SU-DHL-6 (cell line): ENCODE results near the gene MCRIP2.

Source experiments
- H2AFZ ChIP-seq: fragments of 200-600 bp; sonication (generic); 2 replicates; pipeline ENCODE4 v1.6.1; 2014; ENCODE audit warnings: low read depth, mild to moderate bottlenecking, moderate library complexity, mixed read lengths, antibody characterized with exemption, low read length; ENCODE audit not compliant: severe bottlenecking
- H3F3A ChIP-seq: fragments of 200-600 bp; shearing (Covaris generic); 2 replicates; pipeline ENCODE4 v1.6.0; 2016; ENCODE audit warnings: antibody characterized with exemption, mild to moderate bottlenecking; ENCODE audit not compliant: insufficient read depth
- H3K27ac ChIP-seq: fragments of 200-600 bp; sonication (generic); 2 replicates; pipeline ENCODE4 v1.5.1; 2016; ENCODE audit warnings: low read depth, mild to moderate bottlenecking, low read length, moderate library complexity, mixed read lengths
- H3K27me3 ChIP-seq: fragments of 200-600 bp; sonication (generic), shearing (Covaris generic); 2 replicates; pipeline ENCODE4 v1.6.0; 2014; ENCODE audit warnings: mild to moderate bottlenecking, low read length
- H3K36me3 ChIP-seq: fragments of 200-600 bp; sonication (generic); 2 replicates; pipeline ENCODE4 v1.6.1; 2014; ENCODE audit warnings: mild to moderate bottlenecking, low read length, mixed read lengths
- H3K4me2 ChIP-seq: fragments of 300-600, 200-600 bp; shearing (Covaris generic), sonication (generic); 2 replicates; pipeline ENCODE4 v1.6.0; 2014; ENCODE audit warnings: low read length, low read depth, mild to moderate bottlenecking; ENCODE audit not compliant: poor library complexity, severe bottlenecking
- H3K4me3 ChIP-seq: fragments of 200-600 bp; sonication (generic); 2 replicates; pipeline ENCODE4 v1.5.1; 2014; ENCODE audit warnings: antibody characterized with exemption, low read length, mild to moderate bottlenecking, mixed read lengths; ENCODE audit not compliant: insufficient read depth, poor library complexity, severe bottlenecking
- H3K79me2 ChIP-seq: fragments of 200-600 bp; sonication (generic); 2 replicates; pipeline ENCODE4 v1.6.1; 2014; ENCODE audit warnings: mild to moderate bottlenecking, low read length, moderate library complexity; ENCODE audit not compliant: insufficient read depth
- H3K9ac ChIP-seq: fragments of 200-600 bp; sonication (generic); 2 replicates; pipeline ENCODE4 v1.7.0; 2014; ENCODE audit warnings: mild to moderate bottlenecking, low read length
- H3K9me2 ChIP-seq: fragments of 200-600 bp; sonication (generic); replicated peaks from 2 replicates; pipeline ENCODE4 v1.6.1; 2014; ENCODE audit warnings: low read length; ENCODE audit not compliant: insufficient read depth
- H3K9me3 ChIP-seq: fragments of 200-600 bp; sonication (generic); 2 replicates; pipeline ENCODE4 v1.6.1; 2014; ENCODE audit warnings: low read length, mixed read lengths; ENCODE audit not compliant: insufficient read depth
- H4K20me1 ChIP-seq: fragments of 200-600 bp; sonication (generic); 2 replicates; pipeline ENCODE4 v1.6.1; 2014; ENCODE audit warnings: low read depth, mild to moderate bottlenecking, antibody characterized with exemption, low read length, moderate library complexity, mixed read lengths
- CTCF ChIP-seq: fragments of 200-600 bp; sonication (generic); IDR thresholded peaks from one replicate; pipeline ENCODE4 v1.5.1; 2017; ENCODE audit warnings: antibody characterized with exemption, mild to moderate bottlenecking, low read length, moderate library complexity; ENCODE audit not compliant: insufficient read depth, poor library complexity, severe bottlenecking
- EZH2phosphoT487 ChIP-seq: fragments of 200-600 bp; sonication (generic), shearing (Covaris generic); conservative IDR thresholded peaks from 2 replicates; pipeline ENCODE4 v1.6.1; 2018; ENCODE audit warnings: mild to moderate bottlenecking, antibody characterized with exemption, low read length, moderate library complexity, mixed read lengths

MCRIP2 gene

GRCh38 chr16:631808-632358, 9.7 kb upstream of the MCRIP2 start:
- no peaks in the 10 kb centered on the region for H3K36me3 ChIP-seq
- no peaks in the 10 kb centered on the region for H4K20me1 ChIP-seq
- no peaks in the 10 kb centered on the region; the same call in 1 of the 2 replicates for H3F3A ChIP-seq
- H3K9ac ChIP-seq, result no peak overlapping the region
- H3K4me3 ChIP-seq, result no peak overlapping the region
- H3K27ac ChIP-seq, result no peak overlapping the region
- TF ChIP-seq EZH2phosphoT487 (no peak), CTCF (no peak)
- no peak overlapping the region for H2AFZ ChIP-seq
- no peaks in the 10 kb centered on the region for H3K9me3 ChIP-seq
- no peak overlapping the region for H3K4me2 ChIP-seq
- no peaks in the 10 kb centered on the region for H3K27me3 ChIP-seq
- H3K9me2 ChIP-seq, result no peaks in the 10 kb centered on the region
- no peaks in the 10 kb centered on the region for H3K79me2 ChIP-seq

GRCh38 chr16:632486-633335, 8.9 kb upstream of the MCRIP2 start:
- no peak overlapping the region for H2AFZ ChIP-seq
- no peaks in the 10 kb centered on the region for H3K36me3 ChIP-seq
- no peak overlapping the region for H3K4me3 ChIP-seq
- no peak overlapping the region for H3K27ac ChIP-seq
- H3K9me3 ChIP-seq, result no peaks in the 10 kb centered on the region
- TF ChIP-seq CTCF, result no peak
- TF ChIP-seq EZH2phosphoT487, result no peak
- no peaks in the 10 kb centered on the region for H4K20me1 ChIP-seq
- no peaks in the 10 kb centered on the region for H3K27me3 ChIP-seq
- H3K9ac ChIP-seq, result no peak overlapping the region
- no peak overlapping the region for H3K4me2 ChIP-seq
- no peaks in the 10 kb centered on the region for H3K9me2 ChIP-seq
- H3F3A ChIP-seq, result no peaks in the 10 kb centered on the region; the same call in 1 of the 2 replicates
- no peaks in the 10 kb centered on the region for H3K79me2 ChIP-seq

GRCh38 chr16:633336-634050, 8.1 kb upstream of the MCRIP2 start:
- Histone ChIP-seq H3K9me3 (no peaks in the 10 kb centered on the region), H3K27me3 (no peaks in the 10 kb centered on the region), H3K9me2 (no peaks in the 10 kb centered on the region), H4K20me1 (no peaks in the 10 kb centered on the region), H3F3A (no peaks in the 10 kb centered on the region; the same call in 1 of the 2 replicates), H3K79me2 (no peaks in the 10 kb centered on the region), H3K36me3 (no peaks in the 10 kb centered on the region), H3K27ac (no peak overlapping the region), H3K4me2 (no peak overlapping the region), H2AFZ (no peak overlapping the region), H3K4me3 (no peak overlapping the region), H3K9ac (no peak overlapping the region)
- TF ChIP-seq CTCF (no peak), EZH2phosphoT487 (no peak)
